Activated CD8-positive, alpha-beta T cell treated with anti-CD3 and anti-CD28 coated beads, Interleukin-2, amount 10 ng/mL, durations not matched to agents 7 days and 5 days (primary cell): ENCODE results near the gene CFAP45. TPM values are rescaled to one million over a fixed set of nuclear protein-coding genes. Genes with fewer than 3 reads are reported as not detected.

Experiments used
- ATAC-seq: fragments of 150-1000 bp; cut with Tn5 transposase; one replicate; pipeline ENCODE4 v1.10.0; 2021; ENCODE audit warnings: moderate library complexity
- CTCF ChIA-PET: fragments of 350-600 bp; sonication (Branson Sonifier 250); formaldehyde crosslinking; loops from one replicate; lab custom pipeline; 2021; ENCODE audit warnings: antibody characterized with exemption; lab: Charles Lee
- POLR2A ChIA-PET: fragments of 350-600 bp; sonication (Branson Sonifier 250); formaldehyde crosslinking; loops from one replicate; lab custom pipeline; 2021; ENCODE audit warnings: antibody characterized with exemption; lab: Charles Lee
- DNase-seq: peaks from one replicate; pipeline ENCODE4 v3.0.0-alpha.2; 2020
- H3K27ac Mint-ChIP-seq: one replicate; pipeline ENCODE4 v1.8.0; 2021; ENCODE audit warnings: mild to moderate bottlenecking, mixed read lengths
- H3K27me3 Mint-ChIP-seq: one replicate; pipeline ENCODE4 v1.8.0; 2021; ENCODE audit warnings: low read depth, mixed read lengths
- H3K36me3 Mint-ChIP-seq: one replicate; pipeline ENCODE4 v1.8.0; 2021; ENCODE audit warnings: low read depth, mixed read lengths
- H3K4me1 Mint-ChIP-seq: one replicate; pipeline ENCODE4 v1.8.0; 2021; ENCODE audit warnings: low read depth, mixed read lengths
- H3K4me3 Mint-ChIP-seq: one replicate; pipeline ENCODE4 v1.8.0; 2021; ENCODE audit warnings: mild to moderate bottlenecking, mixed read lengths
- H3K9me3 Mint-ChIP-seq: one replicate; pipeline ENCODE4 v1.8.0; 2022; ENCODE audit warnings: mixed read lengths; ENCODE audit not compliant: insufficient read depth
- total RNA-seq, 2 experiments: library from RNA; stranded (reverse); gene quantifications; one replicate each; pipeline ENCODE4 v1.2.3, GENCODE V29; 2021

The CFAP45 gene
- total RNA-seq, 2 experiments from 2014 or later, result 0.34 to 0.79 TPM

- Mint-ChIP-seq H3K27ac (no peak overlapping the region), H3K36me3 (no peaks in the 10 kb centered on the region), H3K4me3 (no peak overlapping the region), H3K9me3 (no peaks in the 10 kb centered on the region), H3K4me1 (no peaks in the 10 kb centered on the region), H3K27me3 (peaks cover 3% of the 10 kb centered on the region)
- CTCF ChIA-PET, result interaction anchor here (19.2 kb wide), 1 partner anchor 81 kb away, joined by 483 read pairs; the partner anchor contains the start of gene FCRL6
- POLR2A ChIA-PET, result interaction anchor here (1.4 kb wide), 1 partner anchor 40 kb away, joined by 3 read pairs; no protein-coding TSS in a partner anchor
- ATAC-seq (no peak), DNase-seq (no peak)
Measured at GRCh38 chr1:159883134-159883533, 16.8 kb downstream of the CFAP45 start.

- H3K4me3 Mint-ChIP-seq, result no peak overlapping the region
- ATAC-seq, result no peak
- ChIA-PET CTCF (interaction anchor here (0.7 to 19.2 kb wide), 3 partner anchors 9 to 80 kb away, joined by 3 to 483 read pairs (median 5); partner anchors contain the start of gene FCRL6), POLR2A (interaction anchor here (1.4 kb wide), 1 partner anchor 41 kb away, joined by 3 read pairs; no protein-coding TSS in a partner anchor)
- DNase-seq, result no peak
- H3K27ac Mint-ChIP-seq, result no peak overlapping the region
- no peaks in the 10 kb centered on the region for H3K4me1 Mint-ChIP-seq
- H3K36me3 Mint-ChIP-seq, result no peaks in the 10 kb centered on the region
- H3K27me3 Mint-ChIP-seq, result peaks cover 3% of the 10 kb centered on the region
- H3K9me3 Mint-ChIP-seq, result no peaks in the 10 kb centered on the region
Measured at GRCh38 chr1:159882527-159882862, 17.5 kb downstream of the CFAP45 start.

- DNase-seq, result no peak
- ChIA-PET CTCF (interaction anchor here (0.7 to 19.2 kb wide), 3 partner anchors 9 to 80 kb away, joined by 3 to 483 read pairs (median 5); partner anchors contain the start of gene FCRL6), POLR2A (interaction anchor here (1.4 to 1.5 kb wide), 2 partner anchors 42 to 43 kb away, joined by 3 to 5 read pairs; no protein-coding TSS in a partner anchor)
- peaks cover 3% of the 10 kb centered on the region for H3K27me3 Mint-ChIP-seq
- no peak overlapping the region for H3K4me3 Mint-ChIP-seq
- ATAC-seq, result no peak
- H3K4me1 Mint-ChIP-seq, result no peaks in the 10 kb centered on the region
- no peaks in the 10 kb centered on the region for H3K9me3 Mint-ChIP-seq
- no peaks in the 10 kb centered on the region for H3K36me3 Mint-ChIP-seq
- no peak overlapping the region for H3K27ac Mint-ChIP-seq
Measured at GRCh38 chr1:159881622-159882526, 18.1 kb downstream of the CFAP45 start.

GRCh38 chr1:159880430-159880829, 19.5 kb downstream of the CFAP45 start:
- POLR2A ChIA-PET, result interaction anchor here (1.0 to 1.5 kb wide), 2 partner anchors 12 to 44 kb away, joined by 3 to 5 read pairs; no protein-coding TSS in a partner anchor
- Mint-ChIP-seq H3K9me3 (no peaks in the 10 kb centered on the region), H3K4me3 (no peak overlapping the region), H3K27me3 (peaks cover 12% of the 10 kb centered on the region), H3K4me1 (no peaks in the 10 kb centered on the region), H3K27ac (no peak overlapping the region), H3K36me3 (no peaks in the 10 kb centered on the region)
- no peak for ATAC-seq
- CTCF ChIA-PET, result interaction anchor here (0.5 to 19.2 kb wide), 7 partner anchors 9 to 526 kb away, joined by 3 to 483 read pairs (median 3); partner anchors contain the start of gene FCRL6
- no peak for DNase-seq

GRCh38 chr1:159879977-159880376, 20.0 kb downstream of the CFAP45 start:
- H3K27me3 Mint-ChIP-seq, result peaks cover 12% of the 10 kb centered on the region
- no peak overlapping the region for H3K4me3 Mint-ChIP-seq
- no peak for ATAC-seq
- no peaks in the 10 kb centered on the region for H3K4me1 Mint-ChIP-seq
- POLR2A ChIA-PET, result interaction anchor here (1.5 kb wide), 1 partner anchor 44 kb away, joined by 5 read pairs; no protein-coding TSS in a partner anchor
- no peaks in the 10 kb centered on the region for H3K36me3 Mint-ChIP-seq
- no peak overlapping the region for H3K27ac Mint-ChIP-seq
- H3K9me3 Mint-ChIP-seq, result no peaks in the 10 kb centered on the region
- DNase-seq, result no peak
- CTCF ChIA-PET, result interaction anchor here (1.0 to 19.2 kb wide), 5 partner anchors 9 to 78 kb away, joined by 3 to 483 read pairs (median 10); partner anchors contain the start of gene FCRL6

GRCh38 chr1:159879136-159879535, 20.8 kb downstream of the CFAP45 start:
- H3K27ac Mint-ChIP-seq, result no peak overlapping the region
- no peaks in the 10 kb centered on the region for H3K4me1 Mint-ChIP-seq
- no peak overlapping the region for H3K4me3 Mint-ChIP-seq
- ATAC-seq, result no peak
- POLR2A ChIA-PET, result no interaction called here
- peaks cover 11% of the 10 kb centered on the region for H3K27me3 Mint-ChIP-seq
- CTCF ChIA-PET, result interaction anchor here (1.5 to 19.2 kb wide), 4 partner anchors 11 to 77 kb away, joined by 5 to 483 read pairs (median 16); partner anchors contain the start of gene FCRL6
- DNase-seq, result no peak
- H3K9me3 Mint-ChIP-seq, result no peaks in the 10 kb centered on the region
- no peaks in the 10 kb centered on the region for H3K36me3 Mint-ChIP-seq

- ChIA-PET CTCF (interaction anchor here (0.9 to 3.3 kb wide), 4 partner anchors 12 to 129 kb away, joined by 3 to 21 read pairs (median 8); no protein-coding TSS in a partner anchor), POLR2A (no interaction called here)
- no peak for DNase-seq
- ATAC-seq, result no peak
- Mint-ChIP-seq H3K4me1 (no peaks in the 10 kb centered on the region), H3K9me3 (no peaks in the 10 kb centered on the region), H3K4me3 (no peak overlapping the region), H3K36me3 (no peaks in the 10 kb centered on the region), H3K27me3 (peaks cover 12% of the 10 kb centered on the region), H3K27ac (no peak overlapping the region)
Measured at GRCh38 chr1:159877695-159878444, 22.1 kb downstream of the CFAP45 start.

- Mint-ChIP-seq H3K9me3 (no peaks in the 10 kb centered on the region), H3K4me1 (peaks cover 11% of the 10 kb centered on the region), H3K27me3 (peaks cover 23% of the 10 kb centered on the region), H3K4me3 (no peak overlapping the region), H3K36me3 (no peaks in the 10 kb centered on the region), H3K27ac (no peak overlapping the region)
- CTCF ChIA-PET, result interaction anchor here (1.4 to 2.0 kb wide), 2 partner anchors 20 to 134 kb away, joined by 5 read pairs; no protein-coding TSS in a partner anchor
- POLR2A ChIA-PET, result interaction anchor here (0.5 kb wide), 1 partner anchor 59 kb away, joined by 3 read pairs; no protein-coding TSS in a partner anchor
- ATAC-seq, result no peak
- no peak for DNase-seq
Measured at GRCh38 chr1:159873530-159874143, 26.3 kb downstream of the CFAP45 start.

- POLR2A ChIA-PET, result no interaction called here
- Mint-ChIP-seq H3K9me3 (no peaks in the 10 kb centered on the region), H3K27ac (no peak overlapping the region), H3K4me3 (no peak overlapping the region), H3K4me1 (peaks cover 13% of the 10 kb centered on the region), H3K36me3 (no peaks in the 10 kb centered on the region), H3K27me3 (peaks cover 23% of the 10 kb centered on the region)
- CTCF ChIA-PET, result interaction anchor here (1.0 kb wide), 2 partner anchors 45 to 77 kb away, joined by 3 to 4 read pairs; no protein-coding TSS in a partner anchor
- no peak for ATAC-seq
- DNase-seq, result no peak
Measured at GRCh38 chr1:159872891-159873290, 27.1 kb downstream of the CFAP45 start.

- ChIA-PET CTCF (interaction anchor here (1.1 to 4.7 kb wide), 3 partner anchors 10 to 67 kb away, joined by 3 to 35 read pairs (median 3); no protein-coding TSS in a partner anchor), POLR2A (interaction anchor here (0.8 to 1.4 kb wide), 2 partner anchors 44 to 53 kb away, joined by 3 read pairs; partner anchors contain the start of gene SLAMF8)
- Mint-ChIP-seq H3K27me3 (peaks cover 23% of the 10 kb centered on the region), H3K4me1 (peaks cover 24% of the 10 kb centered on the region), H3K4me3 (no peak overlapping the region), H3K9me3 (no peaks in the 10 kb centered on the region), H3K27ac (no peak overlapping the region), H3K36me3 (no peaks in the 10 kb centered on the region)
- ATAC-seq (no peak), DNase-seq (no peak)
Measured at GRCh38 chr1:159870704-159871103, 29.3 kb downstream of the CFAP45 start.
